K562 (cell line): ENCODE data around the gene ARHGAP9. TPM values are rescaled to one million over a fixed set of nuclear protein-coding genes. Genes with fewer than 3 reads are reported as not detected.

Experiments used
- ATAC-seq: fragments of 200-7000 bp; cut with Tn5 transposase; 3 replicates; pipeline ENCODE4 v1.9.1; 2020; ENCODE audit warnings: moderate library complexity
- BruUV-seq: library from RNA; stranded (reverse); fragments of 400-500 nt; replicated peaks from 2 replicates; lab custom pipeline; 2021; lab: Mats Ljungman, UMichigan
- CTCF ChIA-PET: fragments of 300-600 bp; formaldehyde crosslinking; extraction: SDS; loops from one replicate; lab custom pipeline; 2021; ENCODE audit warnings: low intra/inter-chr PET ratio; lab: Yijun Ruan, JAX
- POLR2A ChIA-PET: fragments of 300-600, 350-650 bp; sonication (Branson Sonifier 250); formaldehyde crosslinking; extraction: SDS; loops from one replicate; lab custom pipeline; 2021; ENCODE audit warnings: antibody characterized with exemption, inconsistent platforms; lab: Yijun Ruan, JAX
- DNase-seq, 4 experiments: peaks; one replicate each; pipeline versions ENCODE4 v3.0.0 to v3.0.0-alpha.2; 2011 to 2018; ENCODE audit warnings: low spot score in 3 of 4, mixed read lengths in 3 of 4; ENCODE audit errors: extremely low read depth in 1 of 4
- FAIRE-seq: peaks from 2 replicates; lab custom pipeline; 2011; peaks lifted over from hg19 to GRCh38; lab: Jason Lieb, UNC
- H2AFZ ChIP-seq: 2 replicates; pipeline ENCODE4 v1.6.0; 2011; ENCODE audit warnings: low read depth, low read length, control low read depth, inconsistent platforms
- H3K27ac ChIP-seq: fragments of 200-600 bp; 3 replicates; pipeline ENCODE4 v1.8.0; 2011; ENCODE audit warnings: low read depth, mild to moderate bottlenecking, control low read depth, inconsistent platforms, low read length, moderate library complexity, mixed read lengths; ENCODE audit errors: extremely low read depth
- H3K27me3 ChIP-seq, 2 experiments: fragments of 300-600 bp in 1 of 2; 2 replicates in 1 of 2; 3 replicates in 1 of 2; pipeline versions ENCODE4 v1.6.0 to v1.8.0; 2011; ENCODE audit warnings: inconsistent platforms in 2 of 2, low read length in 2 of 2, mild to moderate bottlenecking in 1 of 2, mixed read lengths in 1 of 2, moderate library complexity in 1 of 2; ENCODE audit not compliant: control insufficient read depth in 2 of 2, insufficient read depth in 2 of 2
- H3K36me3 ChIP-seq: fragments of 300-600 bp; 3 replicates; pipeline ENCODE4 v1.8.0; 2011; ENCODE audit warnings: mild to moderate bottlenecking, low read length, inconsistent platforms; ENCODE audit not compliant: control insufficient read depth, insufficient read depth
- H3K4me1 ChIP-seq, 2 experiments: fragments of 200-600 bp in 1 of 2; replicated peaks in 1 of 2; 2 replicates in 1 of 2; 3 replicates in 1 of 2; pipeline versions ENCODE4 v1.5.1 to v1.8.0; 2011; ENCODE audit warnings: inconsistent platforms in 2 of 2, low read length in 2 of 2, mild to moderate bottlenecking in 1 of 2, mixed read lengths in 1 of 2, moderate library complexity in 1 of 2; ENCODE audit not compliant: control insufficient read depth in 2 of 2, insufficient read depth in 2 of 2
- H3K4me2 ChIP-seq: 2 replicates; pipeline ENCODE4 v1.6.1; 2011; ENCODE audit warnings: low read length, control low read depth, inconsistent platforms, mixed read lengths; ENCODE audit not compliant: insufficient read depth
- H3K4me3 ChIP-seq: fragments of 200-600 bp; sonication (generic), shearing (Covaris generic); 2 replicates; pipeline ENCODE4 v1.5.1; 2016; ENCODE audit warnings: control low read depth, inconsistent platforms
- H3K79me2 ChIP-seq: fragments of 200-600 bp; 3 replicates; pipeline ENCODE4 v1.8.0; 2011; ENCODE audit warnings: low read length, inconsistent platforms; ENCODE audit not compliant: control insufficient read depth, insufficient read depth
- H3K9ac ChIP-seq, 2 experiments: 2 replicates each; pipeline versions ENCODE4 v1.6.0 to v1.6.1; 2011; ENCODE audit warnings: low read depth in 2 of 2, low read length in 2 of 2, control low read depth in 1 of 2, inconsistent platforms in 1 of 2, mild to moderate bottlenecking in 1 of 2, mixed read lengths in 1 of 2; ENCODE audit not compliant: insufficient read depth in 1 of 2
- H3K9me1 ChIP-seq: one replicate; pipeline ENCODE4 v1.6.0; 2011; ENCODE audit warnings: inconsistent platforms, mild to moderate bottlenecking, low read length, moderate library complexity; ENCODE audit not compliant: control insufficient read depth, insufficient read depth
- H3K9me3 ChIP-seq: replicated peaks from 2 replicates; pipeline ENCODE4 v1.5.1; 2011; ENCODE audit warnings: low read depth, low read length, inconsistent platforms; ENCODE audit not compliant: control insufficient read depth, insufficient read depth
- H4K20me1 ChIP-seq: replicated peaks from 2 replicates; pipeline ENCODE4 v1.6.1; 2011; ENCODE audit warnings: low read length, inconsistent platforms, mixed read lengths; ENCODE audit not compliant: control insufficient read depth, insufficient read depth
- EGR1 ChIP-seq: fragments of 450-650 bp; conservative IDR thresholded peaks from 2 replicates; pipeline ENCODE4 v1.6.1; 2017; ENCODE audit warnings: mild to moderate bottlenecking
- FOXA3 ChIP-seq, 2 experiments: fragments of 450-650 bp in 1 of 2; sonication (generic) in 1 of 2; formaldehyde crosslinking; IDR thresholded peaks in 1 of 2; conservative IDR thresholded peaks in 1 of 2; 2 replicates each; pipeline versions ENCODE4 v1.4.0 to v1.8.0; 2020 to 2022; ENCODE audit warnings: mild to moderate bottlenecking in 2 of 2, missing genetic modification reagents in 1 of 2
- ZBTB33 ChIP-seq: sonication (generic); formaldehyde crosslinking; IDR thresholded peaks from 2 replicates; pipeline ENCODE4 v1.8.1; 2023; ENCODE audit warnings: mild to moderate bottlenecking, missing genetic modification reagents
- ZNF740 ChIP-seq, 3 experiments: fragments of 200-800 bp in 1 of 3; sonication (Bioruptor generic) in 1 of 3; sonication (generic) in 1 of 3; formaldehyde crosslinking in 1 of 3; IDR thresholded peaks; 2 replicates each; pipeline versions ENCODE4 v1.6.1 to v1.8.0; 2016 to 2022; ENCODE audit warnings: mild to moderate bottlenecking in 2 of 3, missing compliant biosample characterization in 2 of 3, missing genetic modification characterization in 2 of 3, missing genetic modification reagents in 1 of 3
- WGBS: fragments of 100-300 bp; shearing (Covaris generic); methylation state at CpG from one replicate; pipeline ENCODE4 v1.1.6; 2016; ENCODE audit warnings: low coverage, mixed read lengths; ENCODE audit not compliant: insufficient coverage; ENCODE audit errors: missing lambda C conversion rate; 5-methylcytosine and 5-hydroxymethylcytosine counted together
- in situ Hi-C: fragments of 300-500 bp; cut with MboI; formaldehyde crosslinking; loops from 4 replicates; pipeline ENCODE4 v1.15.0; 2018; ENCODE audit warnings: inconsistent platforms, mixed read lengths
- intact Hi-C: fragments of 100-400 bp; cut with micrococcal nuclease; formaldehyde crosslinking; loops from 2 replicates; pipeline ENCODE4 v1.14.2; 2022
- polyA plus RNA-seq, 8 experiments: library from polyadenylated mRNA; depleted of rRNA in 4 of 8; stranded (reverse) in 5 of 8; unstranded in 3 of 8; fragments of >200 nt; fragmentation: Nextera tagmentation in 2 of 8; fragmentation: Illumina TruSeq in 1 of 8; extraction: Ambion mirVana in 2 of 8; extraction: Trizol in 1 of 8; gene quantifications; 2 replicates each; pipeline versions ENCODE4 v1.2.1 to v1.2.3, GENCODE V29; 2011 to 2014; ENCODE audit warnings: inconsistent platforms in 1 of 8, missing spikeins in 1 of 8
- total RNA-seq, 7 experiments: library from RNA; depleted of rRNA in 6 of 7; stranded (reverse); fragments of >200 nt in 6 of 7; fragmentation: Illumina TruSeq in 2 of 7; extraction: Trizol in 2 of 7; gene quantifications; 2 replicates each; pipeline versions ENCODE4 v1.2.1 to v1.2.3, GENCODE V29; 2011 to 2021; ENCODE audit warnings: low replicate concordance in 1 of 7

Gene ARHGAP9
- total and polyA plus RNA-seq, 9 of the 15 experiments (the other 6 are each of a cell fraction or from before 2014, with no cell fraction given) = 1.5 to 10.2 (median 5.1) TPM

- peaks cover 0 to 4% of the 10 kb centered on the region in 2 experiments; a peak in 1 of 5 replicates for H3K27me3 ChIP-seq
- H3K36me3 ChIP-seq = no peaks in the 10 kb centered on the region
- no peak overlapping the region for H3K27ac ChIP-seq
- no peaks in the 10 kb centered on the region for H3K9me3 ChIP-seq
- no peaks in the 10 kb centered on the region for H3K9me1 ChIP-seq
- no peak for ATAC-seq
- peaks cover 39 to 51% of the 10 kb centered on the region in 2 experiments for H3K4me1 ChIP-seq
- TF ChIP-seq FOXA3 (CRISPR knock-in tag; conservative IDR thresholded peaks at IDR 0.05 in 1 of 2, IDR thresholded peaks at IDR 0.05 in 1 of 2) (no peak), EGR1 (0 out of 2 replicates have a peak, but pooled peaks have one; percentile 8), ZNF740 (CRISPR knock-in tag; IDR thresholded peaks at IDR 0.05) (peak; percentile 25; the same call in 1 of the 2 replicates), ZNF740 (tag; IDR thresholded peaks at IDR 0.05) (no peak), ZBTB33 (CRISPR knock-in tag) (peak; percentile 41; the same call in 1 of the 2 replicates)
- H2AFZ ChIP-seq = 0 out of 2 replicates have a peak overlapping the region, but pooled peaks have one; percentile 93
- H3K79me2 ChIP-seq = no peaks in the 10 kb centered on the region
- H3K4me2 ChIP-seq = no peak overlapping the region
- BruUV-seq = no TSS peak
- CTCF ChIA-PET = no interaction called here
- intact Hi-C loops (no loop called here), in situ Hi-C loops (no loop called here)
- WGBS = 92% methylated on average over 18 of the region's 29 CpGs
- H3K9ac ChIP-seq = no peak overlapping the region
- no peak for FAIRE-seq
- POLR2A ChIA-PET = interaction anchor here (1.0 kb wide), 2 partner anchors 42 to 52 kb away, joined by 3 read pairs; no protein-coding TSS in a partner anchor
- H3K4me3 ChIP-seq = no peak overlapping the region
- DNase-seq = no peak
- H4K20me1 ChIP-seq = no peaks in the 10 kb centered on the region
Measured at GRCh38 chr12:57476162-57476992, 3.3 kb downstream of the ARHGAP9 start.
